ENCODE measurements around the gene LPCAT1.

DNA sequence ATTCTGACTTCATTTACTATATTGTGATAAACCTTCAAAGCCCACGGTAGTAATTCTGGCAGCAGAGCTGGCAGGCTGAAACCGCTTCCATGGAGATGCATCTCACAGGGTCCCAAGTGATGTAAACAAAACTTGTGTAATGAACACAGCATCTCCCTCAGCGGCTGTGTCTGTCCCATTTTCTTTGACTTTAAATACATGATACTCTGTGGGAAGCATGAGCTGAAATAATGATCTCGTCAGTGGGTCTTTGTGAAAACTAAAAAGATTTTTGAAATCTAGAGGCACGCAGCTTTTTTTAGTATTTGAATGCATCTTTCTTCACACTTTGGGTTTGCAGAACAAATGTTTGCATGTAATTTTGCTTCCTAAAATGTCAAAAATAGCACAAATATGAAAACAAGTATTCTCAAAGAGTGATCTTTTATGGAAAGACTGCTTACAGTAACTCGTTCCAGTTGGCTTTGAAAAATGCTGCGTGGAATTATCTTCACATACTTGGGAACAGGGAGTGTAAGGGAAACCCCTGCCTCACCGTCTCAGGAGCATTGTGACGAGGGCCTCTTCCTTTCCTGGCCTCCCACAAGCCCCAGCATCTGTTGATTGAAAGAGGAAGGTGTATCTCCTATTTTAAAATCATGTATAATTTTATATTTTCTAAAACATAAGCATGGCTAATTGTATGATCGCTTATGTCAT is 18.1 kb upstream of the LPCAT1 start:
- TF ChIP-seq MXI1 (IDR thresholded peaks at IDR 0.05; ENCODE audit: borderline replicate concordance, low read depth, low read length), result no peak
- no peak for TF ChIP-seq POLR2A (IDR thresholded peaks at IDR 0.05; ENCODE audit: low read depth, low read length)
- no peak for TF ChIP-seq BHLHE40 (IDR thresholded peaks at IDR 0.05; ENCODE audit: low read depth, low read length)
- no peak for TF ChIP-seq CTCF (conservative IDR thresholded peaks at IDR 0.05; ENCODE audit: low read depth, low read length)

Measured in IMR-90 (cell line).